Measurements from ENCODE around the gene ZNF740. TPM values are rescaled to one million over a fixed set of nuclear protein-coding genes. Genes with fewer than 3 reads are reported as not detected.

The ZNF740 gene
- total and polyA plus RNA-seq, 2 experiments from 2014 or later, result 4.6 to 13.2 TPM

- DNase-seq (ENCODE audit: low spot score), result no peak
- Histone ChIP-seq H3K9me3 (ENCODE audit: low read depth) (no peaks in the 10 kb centered on the region), H2AFZ (no peak overlapping the region), H3K36me3 (replicated peaks; ENCODE audit: insufficient read depth, low read depth) (no peaks in the 10 kb centered on the region), H3K27ac (no peak overlapping the region), H3K4me3 (no peak overlapping the region), H4K20me1 (ENCODE audit: insufficient read depth, poor library complexity, severe bottlenecking) (no peaks in the 10 kb centered on the region), H3K9me2 (replicated peaks; ENCODE audit: insufficient read depth) (no peaks in the 10 kb centered on the region), H3K27me3 (no peaks in the 10 kb centered on the region), H3K4me2 (no peak overlapping the region), H3K4me1 (ENCODE audit: insufficient read depth) (no peaks in the 10 kb centered on the region), H3K79me2 (no peaks in the 10 kb centered on the region)
- TF ChIP-seq, protein P1, sequence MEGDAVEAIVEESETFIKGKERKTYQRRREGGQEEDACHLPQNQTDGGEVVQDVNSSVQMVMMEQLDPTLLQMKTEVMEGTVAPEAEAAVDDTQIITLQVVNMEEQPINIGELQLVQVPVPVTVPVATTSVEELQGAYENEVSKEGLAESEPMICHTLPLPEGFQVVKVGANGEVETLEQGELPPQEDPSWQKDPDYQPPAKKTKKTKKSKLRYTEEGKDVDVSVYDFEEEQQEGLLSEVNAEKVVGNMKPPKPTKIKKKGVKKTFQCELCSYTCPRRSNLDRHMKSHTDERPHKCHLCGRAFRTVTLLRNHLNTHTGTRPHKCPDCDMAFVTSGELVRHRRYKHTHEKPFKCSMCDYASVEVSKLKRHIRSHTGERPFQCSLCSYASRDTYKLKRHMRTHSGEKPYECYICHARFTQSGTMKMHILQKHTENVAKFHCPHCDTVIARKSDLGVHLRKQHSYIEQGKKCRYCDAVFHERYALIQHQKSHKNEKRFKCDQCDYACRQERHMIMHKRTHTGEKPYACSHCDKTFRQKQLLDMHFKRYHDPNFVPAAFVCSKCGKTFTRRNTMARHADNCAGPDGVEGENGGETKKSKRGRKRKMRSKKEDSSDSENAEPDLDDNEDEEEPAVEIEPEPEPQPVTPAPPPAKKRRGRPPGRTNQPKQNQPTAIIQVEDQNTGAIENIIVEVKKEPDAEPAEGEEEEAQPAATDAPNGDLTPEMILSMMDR (IDR thresholded peaks at IDR 0.05; ENCODE audit: poor library complexity), result no peak
- TF ChIP-seq EZH2phosphoT487 (IDR thresholded peaks at IDR 0.05; ENCODE audit: low read depth, severe bottlenecking, unreplicated experiment) (no peak), EZH2 (IDR thresholded peaks at IDR 0.05; ENCODE audit: borderline replicate concordance) (no peak)
- WGBS (ENCODE audit: low lambda C conversion rate, missing lambda C conversion rate), result 86% methylated on average over 10 of the region's 10 CpGs
Measured at GRCh38 chr12:53239643-53240258, 59.2 kb downstream of the ZNF740 start.

- Histone ChIP-seq H3K4me1 (ENCODE audit: insufficient read depth) (no peaks in the 10 kb centered on the region), H3K9me2 (replicated peaks; ENCODE audit: insufficient read depth) (no peaks in the 10 kb centered on the region), H3K4me3 (no peak overlapping the region), H3K79me2 (no peaks in the 10 kb centered on the region), H3K9me3 (ENCODE audit: low read depth) (no peaks in the 10 kb centered on the region), H3K27ac (no peak overlapping the region), H4K20me1 (ENCODE audit: insufficient read depth, poor library complexity, severe bottlenecking) (no peaks in the 10 kb centered on the region), H3K4me2 (no peak overlapping the region), H2AFZ (no peak overlapping the region), H3K36me3 (replicated peaks; ENCODE audit: insufficient read depth, low read depth) (no peaks in the 10 kb centered on the region), H3K27me3 (no peaks in the 10 kb centered on the region)
- TF ChIP-seq, protein P1 (IDR thresholded peaks at IDR 0.05; ENCODE audit: poor library complexity), result no peak
- no peak for DNase-seq (ENCODE audit: low spot score)
- WGBS (ENCODE audit: low lambda C conversion rate, missing lambda C conversion rate), result 77% methylated on average over 11 of the region's 11 CpGs
Measured at GRCh38 chr12:53241623-53242412, 61.3 kb downstream of the ZNF740 start.

DNA sequence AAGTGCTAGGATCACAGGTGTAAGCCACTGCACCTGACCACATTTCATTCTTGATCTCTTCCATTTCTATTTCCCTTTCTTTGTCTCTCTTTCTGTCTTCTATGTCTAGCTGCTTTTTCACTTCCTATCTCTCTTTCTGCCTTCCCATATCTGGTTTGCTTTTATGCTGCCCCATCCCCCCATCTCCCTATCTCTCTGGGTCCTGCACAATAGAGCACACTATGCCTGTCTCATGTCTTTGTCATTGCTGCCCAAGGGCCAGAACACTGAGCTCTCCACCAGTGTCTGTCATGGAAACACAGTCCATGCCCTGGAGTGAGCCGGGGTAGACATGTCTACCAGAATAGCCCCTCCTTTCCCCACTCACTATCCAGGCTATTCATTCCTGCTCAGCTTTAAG lies 63.8 kb downstream of the ZNF740 start:
- Histone ChIP-seq H3K4me1 (ENCODE audit: insufficient read depth) (no peaks in the 10 kb centered on the region), H3K4me3 (no peak overlapping the region), H3K9me2 (replicated peaks; ENCODE audit: insufficient read depth) (no peaks in the 10 kb centered on the region), H4K20me1 (ENCODE audit: insufficient read depth, poor library complexity, severe bottlenecking) (no peaks in the 10 kb centered on the region), H3K4me2 (no peak overlapping the region), H2AFZ (no peak overlapping the region), H3K27ac (no peak overlapping the region), H3K36me3 (replicated peaks; ENCODE audit: insufficient read depth, low read depth) (no peaks in the 10 kb centered on the region), H3K9me3 (ENCODE audit: low read depth) (no peaks in the 10 kb centered on the region), H3K79me2 (no peaks in the 10 kb centered on the region), H3K27me3 (no peaks in the 10 kb centered on the region)
- TF ChIP-seq, protein P1 (IDR thresholded peaks at IDR 0.05; ENCODE audit: poor library complexity), result no peak
- TF ChIP-seq EZH2phosphoT487 (IDR thresholded peaks at IDR 0.05; ENCODE audit: low read depth, severe bottlenecking, unreplicated experiment) (no peak), EZH2 (IDR thresholded peaks at IDR 0.05; ENCODE audit: borderline replicate concordance) (no peak)
- 33% methylated on average over 1 of the region's 1 CpG for WGBS (ENCODE audit: low lambda C conversion rate, missing lambda C conversion rate)
- DNase-seq (ENCODE audit: low spot score), result no peak

Small RNAs within 50 kb of the gene (small RNA-seq; reads per million reads assigned to genes)
- gene HIGD1AP1, result not detected
- not detected for gene RNU6-333P

Other genes with a start within 250 kb of the ZNF740 start
- 676 and 753 TPM in 2 replicates for gene KRT18, start 231.6 kb upstream of the ZNF740 start, total RNA-seq
- 1,621 and 1,849 TPM in 2 replicates for gene KRT18, start 231.6 kb upstream of the ZNF740 start, polyA plus RNA-seq
- 435 and 449 TPM in 2 replicates for gene EIF4B, start 174.3 kb upstream of the ZNF740 start, total RNA-seq
- gene EIF4B, start 174.3 kb upstream of the ZNF740 start, polyA plus RNA-seq, result 53.5 and 65.1 TPM in 2 replicates
- 15.9 and 16.9 TPM in 2 replicates for gene TNS2, start 130.7 kb upstream of the ZNF740 start, total RNA-seq
- gene TNS2, start 130.7 kb upstream of the ZNF740 start, polyA plus RNA-seq, result 32.2 and 41.8 TPM in 2 replicates
- 19.3 and 20.9 TPM in 2 replicates for gene SPRYD3, start 101.3 kb upstream of the ZNF740 start, total RNA-seq
- gene SPRYD3, start 101.3 kb upstream of the ZNF740 start, polyA plus RNA-seq, result 24.6 and 25.8 TPM in 2 replicates
- gene IGFBP6, start 83.1 kb upstream of the ZNF740 start, total RNA-seq, result 21.8 and 25.1 TPM in 2 replicates
- gene IGFBP6, start 83.1 kb upstream of the ZNF740 start, polyA plus RNA-seq, result 81.2 and 86.0 TPM in 2 replicates
- 18.9 and 21.8 TPM in 2 replicates for gene SOAT2, start 77.2 kb upstream of the ZNF740 start, total RNA-seq
- 28.9 and 29.4 TPM in 2 replicates for gene SOAT2, start 77.2 kb upstream of the ZNF740 start, polyA plus RNA-seq
- 14.1 and 16.8 TPM in 2 replicates for gene CSAD, start 203 bp downstream of the ZNF740 start, total RNA-seq
- gene CSAD, start 203 bp downstream of the ZNF740 start, polyA plus RNA-seq, result 14.3 and 15.7 TPM in 2 replicates
- gene ITGB7, start 26.5 kb downstream of the ZNF740 start, total RNA-seq, result 0.23 TPM in 1 of 2 replicates, not detected in the other
- 1.0 TPM in 1 of 2 replicates, not detected in the other for gene ITGB7, start 26.5 kb downstream of the ZNF740 start, polyA plus RNA-seq
- 15.1 and 20.9 TPM in 2 replicates for gene RARG, start 51.5 kb downstream of the ZNF740 start, total RNA-seq
- 24.7 and 28.1 TPM in 2 replicates for gene RARG, start 51.5 kb downstream of the ZNF740 start, polyA plus RNA-seq
- 7.6 and 9.0 TPM in 2 replicates for gene ESPL1, start 87.6 kb downstream of the ZNF740 start, total RNA-seq
- gene ESPL1, start 87.6 kb downstream of the ZNF740 start, polyA plus RNA-seq, result 4.4 and 5.8 TPM in 2 replicates
- 377 and 379 TPM in 2 replicates for gene PFDN5, start 114.8 kb downstream of the ZNF740 start, total RNA-seq
- gene PFDN5, start 114.8 kb downstream of the ZNF740 start, polyA plus RNA-seq, result 415 and 441 TPM in 2 replicates
- gene MYG1, start 119.0 kb downstream of the ZNF740 start, total RNA-seq, result 25.5 and 35.8 TPM in 2 replicates
- gene MYG1, start 119.0 kb downstream of the ZNF740 start, polyA plus RNA-seq, result 34.6 and 35.9 TPM in 2 replicates
- gene AAAS, start 140.9 kb downstream of the ZNF740 start, total RNA-seq, result 57.3 and 60.3 TPM in 2 replicates
- gene AAAS, start 140.9 kb downstream of the ZNF740 start, polyA plus RNA-seq, result 70.6 and 79.9 TPM in 2 replicates
- gene SP7, start 155.6 kb downstream of the ZNF740 start, total RNA-seq, result 0.20 TPM in 1 of 2 replicates, not detected in the other
- 0.60 TPM in 1 of 2 replicates, not detected in the other for gene SP7, start 155.6 kb downstream of the ZNF740 start, polyA plus RNA-seq
- gene SP1, start 199.5 kb downstream of the ZNF740 start, total RNA-seq, result 48.0 and 53.3 TPM in 2 replicates
- gene SP1, start 199.5 kb downstream of the ZNF740 start, polyA plus RNA-seq, result 11.0 and 12.8 TPM in 2 replicates
- gene AMHR2, start 243.1 kb downstream of the ZNF740 start, total RNA-seq, result 6.4 and 13.9 TPM in 2 replicates
- 12.8 and 16.9 TPM in 2 replicates for gene AMHR2, start 243.1 kb downstream of the ZNF740 start, polyA plus RNA-seq

All from hepatocyte (in vitro differentiated cells).